ENCODE data around the gene SLC51A. TPM values are rescaled to one million over a fixed set of nuclear protein-coding genes. Genes with fewer than 3 reads are reported as not detected.
A peak's percentile ranks its signal among the peaks of the same experiment; 100 is the strongest.

Gene SLC51A
- total RNA-seq, 2 experiments from 2014 or later: not detected

GRCh38 chr3:196273655-196274054, 57.3 kb downstream of the SLC51A start:
- H3K4me3 Mint-ChIP-seq: no peak overlapping the region
- intact Hi-C loops (cut with micrococcal nuclease): no loop called here
- ChIA-PET CTCF (interaction anchor here (1.2 to 3.1 kb wide), 3 partner anchors 10 to 249 kb away, joined by 4 to 9 read pairs (median 6); no protein-coding TSS in a partner anchor), POLR2A (interaction anchor here (0.6 to 2.0 kb wide), 8 partner anchors 8 to 44 kb away, joined by 3 to 9 read pairs (median 4); partner anchors contain the start of gene DYNLT2B)
- peak overlapping the region; percentile 94 for H3K27ac Mint-ChIP-seq
- peak; percentile 31 for DNase-seq
- peaks cover 5% of the 10 kb centered on the region for H3K9me3 Mint-ChIP-seq
- peaks cover 36% of the 10 kb centered on the region for H3K36me3 Mint-ChIP-seq (ENCODE audit: low read depth)
- H3K27me3 Mint-ChIP-seq: no peaks in the 10 kb centered on the region
- H3K4me1 Mint-ChIP-seq (ENCODE audit: low read depth): peaks cover 61% of the 10 kb centered on the region
- no peak for ATAC-seq
- TF ChIP-seq CTCF (IDR thresholded peaks at IDR 0.05): no peak

GRCh38 chr3:196274585-196274984, 58.3 kb downstream of the SLC51A start:
- peak overlapping the region; percentile 94 for H3K27ac Mint-ChIP-seq
- DNase-seq: peak; percentile 84
- peaks cover 30% of the 10 kb centered on the region for H3K36me3 Mint-ChIP-seq (ENCODE audit: low read depth)
- ChIA-PET CTCF (interaction anchor here (3.1 kb wide), 1 partner anchor 248 kb away, joined by 9 read pairs; no protein-coding TSS in a partner anchor), POLR2A (interaction anchor here (0.6 to 2.0 kb wide), 4 partner anchors 23 to 158 kb away, joined by 3 to 9 read pairs (median 5); partner anchors contain the start of genes DYNLT2B and UBXN7)
- H3K9me3 Mint-ChIP-seq: peaks cover 5% of the 10 kb centered on the region
- intact Hi-C loops (cut with micrococcal nuclease): no loop called here
- TF ChIP-seq CTCF (IDR thresholded peaks at IDR 0.05): no peak
- ATAC-seq: peak; percentile 89
- peak overlapping the region; percentile 55 for H3K4me3 Mint-ChIP-seq
- H3K27me3 Mint-ChIP-seq: no peaks in the 10 kb centered on the region
- peaks cover 63% of the 10 kb centered on the region for H3K4me1 Mint-ChIP-seq (ENCODE audit: low read depth)

- H3K4me3 Mint-ChIP-seq: peak overlapping the region; percentile 55
- peak overlapping the region; percentile 94 for H3K27ac Mint-ChIP-seq
- intact Hi-C loops (cut with micrococcal nuclease): no loop called here
- ChIA-PET POLR2A (interaction anchor here (0.6 to 2.0 kb wide), 3 partner anchors 30 to 157 kb away, joined by 3 to 9 read pairs (median 3); partner anchors contain the start of genes DYNLT2B and UBXN7), CTCF (interaction anchor here (3.1 kb wide), 1 partner anchor 247 kb away, joined by 9 read pairs; no protein-coding TSS in a partner anchor)
- no peaks in the 10 kb centered on the region for H3K27me3 Mint-ChIP-seq
- H3K9me3 Mint-ChIP-seq: peaks cover 5% of the 10 kb centered on the region
- DNase-seq: no peak
- ATAC-seq: no peak
- peaks cover 63% of the 10 kb centered on the region for H3K4me1 Mint-ChIP-seq (ENCODE audit: low read depth)
- H3K36me3 Mint-ChIP-seq (ENCODE audit: low read depth): peaks cover 28% of the 10 kb centered on the region
- TF ChIP-seq CTCF (IDR thresholded peaks at IDR 0.05): no peak
These were observed 58.8 kb downstream of the SLC51A start for GRCh38 chr3:196275126-196275525.

- peaks cover 57% of the 10 kb centered on the region for H3K4me1 Mint-ChIP-seq (ENCODE audit: low read depth)
- POLR2A ChIA-PET: interaction anchor here (0.8 to 1.8 kb wide), 4 partner anchors 10 to 37 kb away, joined by 3 to 4 read pairs (median 4); no protein-coding TSS in a partner anchor
These were observed 64.5 kb downstream of the SLC51A start for GRCh38 chr3:196280689-196281440.

More at GRCh38 chr3:196280689-196281440, 64.5 kb downstream of the SLC51A start:
- ATAC-seq: peak; percentile 55
- peak; percentile 75 for DNase-seq
- CTCF ChIA-PET: interaction anchor here (0.9 to 2.0 kb wide), 5 partner anchors 13 to 241 kb away, joined by 3 to 7 read pairs (median 3); no protein-coding TSS in a partner anchor
- TF ChIP-seq CTCF (IDR thresholded peaks at IDR 0.05): no peak
- H3K27me3 Mint-ChIP-seq: no peaks in the 10 kb centered on the region
- intact Hi-C loops (cut with micrococcal nuclease): no loop called here
- peaks cover 3% of the 10 kb centered on the region for H3K9me3 Mint-ChIP-seq
- peak overlapping the region; percentile 1 for H3K27ac Mint-ChIP-seq
- no peak overlapping the region for H3K4me3 Mint-ChIP-seq
- peaks cover 17% of the 10 kb centered on the region for H3K36me3 Mint-ChIP-seq (ENCODE audit: low read depth)
